Stimulated activated CD8-positive, alpha-beta memory T cell treated with anti-CD3 and anti-CD28 coated beads, Interleukin-4, amount 100 ng/mL, for 4 hours (primary cell): ENCODE results near the gene WHAMM.
A peak's percentile ranks its signal among the peaks of the same experiment; 100 is the strongest.
"Not testable (repeated sequence)": the region's sequence is repeated elsewhere in the genome, so short reads cannot be mapped to it uniquely, and the experiment has no call there.

Experiments used
- DNase-seq, 2 donors: peaks; one replicate each; pipeline ENCODE4 v3.0.0-alpha.2; 2020; ENCODE audit warnings: low read depth in 2 of 2, low spot score in 1 of 2

Gene WHAMM, protein sequence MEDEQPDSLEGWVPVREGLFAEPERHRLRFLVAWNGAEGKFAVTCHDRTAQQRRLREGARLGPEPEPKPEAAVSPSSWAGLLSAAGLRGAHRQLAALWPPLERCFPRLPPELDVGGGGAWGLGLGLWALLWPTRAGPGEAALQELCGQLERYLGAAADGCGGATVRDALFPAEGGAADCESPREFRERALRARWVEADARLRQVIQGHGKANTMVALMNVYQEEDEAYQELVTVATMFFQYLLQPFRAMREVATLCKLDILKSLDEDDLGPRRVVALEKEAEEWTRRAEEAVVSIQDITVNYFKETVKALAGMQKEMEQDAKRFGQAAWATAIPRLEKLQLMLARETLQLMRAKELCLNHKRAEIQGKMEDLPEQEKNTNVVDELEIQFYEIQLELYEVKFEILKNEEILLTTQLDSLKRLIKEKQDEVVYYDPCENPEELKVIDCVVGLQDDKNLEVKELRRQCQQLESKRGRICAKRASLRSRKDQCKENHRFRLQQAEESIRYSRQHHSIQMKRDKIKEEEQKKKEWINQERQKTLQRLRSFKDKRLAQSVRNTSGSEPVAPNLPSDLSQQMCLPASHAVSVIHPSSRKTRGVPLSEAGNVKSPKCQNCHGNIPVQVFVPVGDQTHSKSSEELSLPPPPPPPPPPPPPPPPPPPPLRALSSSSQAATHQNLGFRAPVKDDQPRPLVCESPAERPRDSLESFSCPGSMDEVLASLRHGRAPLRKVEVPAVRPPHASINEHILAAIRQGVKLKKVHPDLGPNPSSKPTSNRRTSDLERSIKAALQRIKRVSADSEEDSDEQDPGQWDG

DNA sequence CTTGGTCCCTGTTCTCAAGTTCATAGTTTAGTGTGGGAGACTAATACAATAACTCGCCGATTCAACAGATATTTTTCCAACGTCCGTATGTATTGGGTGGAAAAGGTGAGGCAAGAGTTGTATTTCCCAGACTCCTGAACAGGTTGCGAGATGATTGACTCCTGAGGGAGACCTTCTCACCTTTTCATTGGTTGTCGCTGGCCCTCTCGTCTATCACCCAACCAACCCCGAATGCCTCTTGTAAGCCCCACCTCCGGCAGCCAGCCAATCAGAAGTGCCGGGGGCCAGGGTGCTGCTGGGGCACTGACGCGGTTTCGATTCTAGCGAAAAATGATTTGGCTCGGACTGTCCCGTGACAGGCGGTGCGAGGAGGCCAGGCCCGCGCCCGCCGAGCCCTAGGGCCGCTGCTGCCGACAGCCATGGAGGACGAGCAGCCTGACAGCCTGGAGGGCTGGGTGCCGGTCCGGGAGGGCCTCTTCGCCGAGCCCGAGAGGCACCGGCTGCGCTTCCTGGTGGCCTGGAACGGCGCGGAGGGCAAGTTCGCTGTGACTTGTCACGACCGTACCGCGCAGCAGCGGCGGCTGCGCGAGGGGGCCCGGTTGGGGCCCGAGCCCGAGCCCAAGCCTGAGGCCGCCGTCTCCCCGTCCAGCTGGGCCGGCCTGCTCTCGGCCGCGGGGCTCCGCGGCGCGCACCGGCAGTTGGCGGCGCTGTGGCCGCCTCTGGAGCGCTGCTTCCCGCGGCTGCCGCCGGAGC, at the start of gene WHAMM:
Gene WHAMM, plus strand, starts transcription at position 321 of the 753 bp plus-strand sequence. Its CDS starts 99 bp downstream, at position 420.
- DNase-seq, result peak; percentile 90

DNA sequence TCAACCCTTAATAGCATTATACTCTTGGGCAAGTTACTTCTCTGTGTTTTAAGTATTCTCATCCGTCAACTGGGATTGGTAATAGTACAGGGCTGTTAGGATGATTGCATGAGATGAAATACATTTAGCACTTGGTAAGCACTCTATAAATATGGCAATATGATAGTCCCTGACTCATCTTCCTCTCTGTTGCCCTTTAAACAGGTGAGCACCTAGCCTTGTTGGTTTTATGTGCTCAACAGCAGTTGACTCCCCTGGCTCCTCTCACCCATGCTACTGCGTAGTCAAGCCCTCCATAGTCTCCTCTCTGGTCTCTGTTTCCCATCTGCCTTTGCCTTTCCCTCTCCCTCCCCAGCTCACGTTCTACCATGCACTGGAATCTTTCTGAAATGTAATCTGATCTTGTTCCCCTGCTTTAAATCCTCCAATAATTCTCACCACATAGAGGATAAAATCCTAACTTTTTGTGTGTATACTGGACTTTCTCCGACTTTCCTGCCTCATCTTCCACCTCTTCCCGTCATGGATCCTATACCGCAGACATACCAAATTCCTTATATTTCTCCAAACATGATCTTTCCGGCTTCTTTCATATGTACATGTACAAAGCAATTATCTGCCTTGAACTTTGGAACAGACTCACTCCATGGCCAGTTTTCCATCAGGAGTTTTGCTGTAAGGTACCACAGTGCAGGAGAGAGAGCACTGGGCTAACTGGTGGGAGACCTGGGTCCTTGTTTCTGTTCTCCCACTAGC, 45.9 kb upstream of the WHAMM start:
- DNase-seq, result no peak

DNA sequence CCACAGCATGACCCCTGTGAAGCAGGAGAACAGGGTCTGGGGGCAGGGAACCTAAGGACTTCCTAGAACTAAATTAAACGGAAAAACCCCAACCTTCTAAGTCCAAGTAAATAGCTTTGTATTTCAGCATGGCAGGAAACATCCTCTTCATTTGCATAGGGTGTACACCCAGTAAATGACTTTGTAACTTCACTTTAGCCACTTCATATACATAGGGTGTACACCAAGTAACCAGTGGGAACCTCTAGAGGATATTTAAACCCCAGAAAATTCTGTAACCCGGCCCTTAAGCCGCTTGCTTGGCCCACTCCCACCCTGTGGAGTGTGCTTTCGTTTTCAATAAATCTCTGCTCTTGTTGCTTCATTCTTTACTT, 45.3 kb upstream of the WHAMM start:
- DNase-seq, result no peak

DNA sequence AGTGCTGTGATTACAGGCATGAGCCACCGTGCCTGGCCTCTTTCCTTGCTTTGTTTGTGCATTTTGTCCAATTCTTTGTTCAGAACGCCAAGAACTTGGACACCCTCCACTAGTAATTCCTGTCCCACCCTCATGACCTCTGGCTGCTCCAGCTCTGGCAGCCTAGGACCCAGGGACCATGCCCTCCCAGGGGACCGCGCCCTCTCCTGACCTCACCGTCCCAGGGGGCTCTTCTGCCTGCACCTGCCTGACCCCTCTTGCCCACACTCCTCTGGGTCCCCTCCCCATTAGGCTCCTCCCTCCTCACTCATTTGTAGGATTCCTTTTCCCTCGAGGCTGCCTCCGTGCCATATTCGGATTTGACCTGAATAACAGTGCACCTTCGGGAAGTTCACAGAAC, 44.7 kb upstream of the WHAMM start:
- no peak for DNase-seq

DNA sequence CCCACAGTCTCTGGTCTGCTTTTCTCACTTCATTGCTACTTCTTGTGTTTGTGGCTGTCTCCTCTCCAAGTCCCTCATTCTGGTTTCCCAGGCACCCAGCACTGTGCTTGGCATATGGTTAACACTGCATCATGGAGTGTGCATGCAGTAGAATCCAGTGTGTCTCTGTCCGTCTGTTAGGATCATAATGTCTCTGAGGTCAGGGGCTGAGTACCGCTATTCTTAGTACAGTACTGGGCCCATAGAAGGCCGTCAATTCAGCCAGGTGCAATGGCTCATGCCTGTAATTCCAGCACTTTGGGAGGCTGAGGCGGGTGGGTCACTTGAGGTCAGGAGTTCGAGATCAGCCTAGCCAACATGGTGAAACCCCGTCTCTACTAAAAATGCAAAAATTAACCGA, 43.2 kb upstream of the WHAMM start:
- not testable (repeated sequence) for DNase-seq

DNA sequence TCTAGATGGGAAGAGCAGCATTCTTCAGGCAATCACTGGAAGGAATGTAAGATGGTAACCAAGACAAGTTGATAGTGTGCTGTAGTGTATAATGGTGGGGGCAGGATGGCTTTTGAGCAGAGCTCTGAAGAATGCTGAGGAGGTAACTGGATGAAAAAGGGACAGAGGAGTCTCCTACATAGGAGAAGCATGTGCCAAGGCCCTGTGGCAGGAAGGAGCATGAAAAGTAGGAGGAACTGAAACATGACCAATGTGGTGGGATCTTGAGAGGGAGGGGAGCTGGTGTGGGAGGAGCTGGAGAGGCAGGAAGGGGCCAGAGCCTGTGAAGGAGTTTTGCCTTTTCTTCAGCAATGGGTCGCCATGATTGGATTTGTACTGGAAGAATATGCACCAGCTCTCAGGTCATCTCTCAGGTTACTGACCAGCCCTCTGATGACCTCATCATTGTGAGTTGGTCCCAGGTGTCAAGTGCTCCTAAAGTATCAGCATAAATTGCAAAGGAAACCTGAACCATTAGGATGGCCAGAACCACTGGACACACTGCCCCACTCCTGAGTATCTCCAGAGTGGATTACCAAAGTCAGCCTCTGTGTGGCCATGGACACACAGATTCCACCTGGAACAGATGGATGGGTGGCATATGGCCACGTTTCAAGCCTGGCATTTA, 42.1 kb upstream of the WHAMM start:
- DNase-seq, result no peak

DNA sequence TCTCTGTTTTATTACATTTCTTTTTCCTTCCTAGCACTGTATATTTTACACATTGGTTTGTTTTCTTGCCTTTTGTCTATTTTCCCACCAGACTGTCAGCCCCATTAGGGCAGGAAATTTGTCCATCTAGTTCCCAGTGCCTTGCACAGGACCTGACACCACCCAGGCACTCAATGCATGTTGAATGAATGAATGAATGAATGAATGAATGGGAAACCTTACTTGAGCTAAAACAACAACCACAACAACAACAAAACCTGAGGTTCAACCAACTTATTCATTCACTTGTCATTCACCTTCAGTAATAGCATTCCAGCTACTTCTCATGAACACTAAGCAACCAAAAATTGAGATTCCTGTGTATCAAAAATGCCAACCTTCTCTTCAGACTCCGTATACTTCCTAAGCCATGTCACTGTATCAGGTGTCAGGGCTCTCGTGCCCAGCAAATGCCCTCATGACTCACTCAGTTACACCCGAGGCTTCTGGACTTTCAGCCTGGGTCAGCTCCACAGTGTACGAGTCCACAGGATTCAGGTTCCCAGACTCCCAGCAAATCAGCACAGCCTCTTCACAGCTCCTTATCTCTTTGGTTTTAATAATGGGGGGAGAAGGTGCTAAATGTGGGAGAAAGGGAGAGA, 40.9 kb upstream of the WHAMM start:
- no peak for DNase-seq

DNA sequence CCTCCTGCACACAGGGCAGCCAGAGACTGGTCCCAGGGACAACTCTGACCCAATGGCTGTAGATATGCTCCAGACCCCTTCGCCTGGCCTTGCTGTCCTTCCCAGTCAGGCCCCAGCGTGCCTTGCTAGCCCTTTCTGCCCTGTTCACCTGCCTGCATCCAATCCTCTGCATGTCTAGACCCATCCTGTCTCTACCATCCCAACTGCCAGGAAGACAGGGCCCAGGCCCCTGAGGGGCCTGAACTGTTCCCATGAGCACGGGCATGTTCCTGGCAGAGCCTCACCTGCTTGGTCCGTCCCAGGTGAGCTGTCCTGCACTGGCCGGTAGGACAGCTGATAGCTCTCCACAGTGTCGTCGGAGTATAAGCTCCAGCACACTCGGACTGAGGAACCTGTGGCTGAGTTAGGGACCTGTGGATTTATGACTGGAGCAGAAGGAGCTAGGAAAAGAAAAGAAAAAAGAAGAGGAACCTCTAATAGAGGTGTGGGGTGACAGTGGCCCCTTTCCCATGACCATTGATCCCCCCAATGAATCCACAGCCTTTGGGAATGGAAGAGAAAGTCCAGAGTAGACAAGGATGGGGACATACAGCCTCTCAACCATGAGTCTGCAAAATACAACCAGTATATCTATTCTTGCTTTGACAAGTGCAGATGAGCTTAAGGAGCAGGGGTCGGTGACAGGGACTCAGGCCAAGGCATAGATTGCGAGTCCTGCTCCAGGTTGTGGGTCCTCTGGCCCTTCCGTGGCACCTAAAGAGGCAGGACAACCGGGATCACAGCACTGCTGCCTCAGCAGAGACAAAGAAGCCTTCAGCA, 37.4 kb upstream of the WHAMM start:
- DNase-seq, result no peak

DNA sequence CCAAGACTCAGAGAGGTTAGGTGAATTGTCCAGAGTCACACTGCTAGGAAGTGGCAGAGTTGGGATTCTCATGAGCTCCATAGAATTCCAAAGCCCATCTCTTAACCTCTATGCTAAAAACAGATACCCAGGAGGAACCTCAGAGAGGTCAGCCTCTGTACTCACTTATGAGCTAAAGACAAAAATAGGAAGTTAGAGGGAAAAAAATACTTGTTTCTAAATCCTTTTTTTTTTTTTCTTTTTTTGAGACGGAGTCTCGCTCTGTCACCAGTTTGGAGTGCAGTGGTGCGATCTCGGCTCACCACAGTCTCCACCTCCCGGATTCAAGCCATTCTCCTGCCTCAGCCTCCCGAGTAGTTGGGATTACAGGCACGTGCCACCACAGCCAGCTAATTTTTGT, 34.9 kb upstream of the WHAMM start:
- DNase-seq, result no peak

DNA sequence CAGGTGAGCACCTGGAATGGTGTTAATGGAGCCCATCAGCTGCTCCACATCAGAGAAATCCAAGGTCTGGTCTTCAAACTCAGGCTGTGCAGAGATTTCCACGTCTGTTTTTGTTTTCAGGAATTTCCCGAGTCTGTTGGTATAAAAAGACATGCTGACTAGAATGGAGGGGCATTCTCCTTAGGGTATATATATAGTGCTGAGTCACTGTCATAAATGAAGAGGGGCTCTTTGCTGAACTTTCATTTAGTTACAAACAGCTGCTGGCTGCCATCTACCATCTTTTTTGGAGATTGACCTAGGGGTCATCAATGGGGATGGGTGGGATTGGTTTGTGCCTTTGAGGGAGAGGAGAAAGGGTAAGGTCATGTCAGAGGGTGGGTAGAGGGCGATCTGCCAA, 30.7 kb upstream of the WHAMM start:
- no peak for DNase-seq

DNA sequence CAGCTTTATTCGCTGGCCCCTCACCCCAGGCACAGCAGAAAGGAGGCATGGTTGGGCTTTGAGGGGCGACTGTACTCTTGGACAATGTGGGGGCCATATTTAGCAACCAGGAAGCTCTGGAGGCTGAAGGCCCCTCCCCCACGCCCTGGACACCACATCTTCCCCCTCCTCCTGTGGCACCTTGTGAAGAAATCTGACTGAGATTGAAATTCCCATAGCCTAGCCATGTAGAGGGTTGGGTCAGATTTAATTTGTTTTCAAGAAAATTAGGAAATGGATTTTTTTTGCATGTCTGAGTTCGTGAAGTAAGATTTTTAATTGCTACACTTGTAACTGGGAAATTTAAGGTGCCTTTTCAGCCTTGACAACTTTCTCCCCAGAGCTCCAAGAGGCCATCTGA, 28.1 kb upstream of the WHAMM start:
- DNase-seq, result no peak

DNA sequence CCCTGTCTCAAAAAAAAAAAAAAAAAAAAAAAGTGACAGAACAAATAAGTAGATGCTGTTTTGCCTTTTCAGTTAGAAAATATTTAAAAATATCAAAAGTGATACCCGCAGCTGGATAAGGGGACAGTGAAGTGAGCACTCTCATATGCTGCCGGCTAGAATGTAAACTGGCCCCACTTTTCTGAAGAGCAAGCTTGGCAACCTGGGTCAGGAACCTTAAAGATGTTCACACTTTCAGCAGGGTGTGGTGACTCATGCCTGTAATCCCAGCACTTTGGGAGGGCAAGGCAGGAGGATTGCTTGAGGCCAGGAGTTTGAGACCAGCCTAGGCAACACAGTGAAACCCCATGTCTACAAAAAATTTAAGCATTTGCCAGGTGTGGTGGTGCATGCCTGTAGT, 20.9 kb upstream of the WHAMM start:
- DNase-seq, result no peak

DNA sequence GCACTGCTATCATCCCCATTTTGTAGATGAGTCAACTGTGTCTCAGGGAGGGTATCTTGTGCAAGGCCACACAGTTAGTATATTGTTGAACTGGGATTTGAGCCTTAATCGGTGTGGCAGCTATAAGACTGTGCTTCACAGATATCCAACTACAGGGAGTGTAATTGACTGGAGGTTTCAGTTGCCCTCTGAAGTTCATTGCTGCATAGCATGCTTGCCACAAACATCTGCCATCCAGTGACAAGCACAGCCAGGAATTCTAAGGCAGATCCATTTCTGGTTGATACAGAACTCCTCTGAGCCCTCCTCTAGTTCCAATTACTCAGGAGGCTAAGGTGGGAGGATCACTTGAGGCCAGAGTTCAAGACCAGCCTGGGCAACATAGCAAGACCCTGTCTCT, 19.9 kb upstream of the WHAMM start:
- DNase-seq, result no peak

DNA sequence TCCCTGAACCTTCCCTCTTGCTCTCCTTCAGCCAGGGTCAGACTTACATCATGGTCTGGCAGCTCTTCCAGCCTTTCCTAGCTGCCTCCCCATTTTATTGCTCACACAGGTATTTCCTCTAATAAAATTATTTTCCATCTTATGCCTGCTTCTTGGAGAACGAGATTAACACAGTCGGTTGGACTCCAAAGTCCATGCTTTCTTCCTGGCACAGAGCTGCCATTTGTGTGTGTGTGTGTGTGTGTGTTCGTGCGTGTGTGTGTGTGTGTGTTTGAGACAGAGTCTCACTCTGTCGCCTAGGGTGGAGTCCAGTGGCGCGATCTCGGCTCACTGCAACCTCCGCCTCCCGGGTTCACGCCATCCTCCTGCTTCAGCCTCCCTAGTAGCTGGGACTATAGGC, 19.1 kb upstream of the WHAMM start:
- no peak for DNase-seq

DNA sequence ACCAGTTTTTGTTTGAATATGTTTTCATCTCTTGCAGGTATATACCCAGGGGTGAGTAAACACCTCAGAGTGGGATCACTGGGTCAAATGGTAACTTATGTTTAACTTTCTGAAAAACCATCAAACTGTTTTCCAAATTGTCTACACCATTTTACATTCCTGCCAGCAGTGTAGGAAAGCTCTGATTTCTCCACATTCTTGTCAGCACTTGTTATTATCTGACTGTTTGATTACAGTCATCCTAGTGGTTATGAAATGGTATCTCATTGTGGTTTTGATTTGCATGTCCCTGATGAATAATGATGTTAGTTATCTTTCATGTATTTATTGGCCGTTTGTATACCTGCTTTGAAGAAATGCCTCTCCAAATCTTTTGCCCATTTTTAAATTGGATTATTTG, 17.4 kb upstream of the WHAMM start:
- DNase-seq, result no peak

DNA sequence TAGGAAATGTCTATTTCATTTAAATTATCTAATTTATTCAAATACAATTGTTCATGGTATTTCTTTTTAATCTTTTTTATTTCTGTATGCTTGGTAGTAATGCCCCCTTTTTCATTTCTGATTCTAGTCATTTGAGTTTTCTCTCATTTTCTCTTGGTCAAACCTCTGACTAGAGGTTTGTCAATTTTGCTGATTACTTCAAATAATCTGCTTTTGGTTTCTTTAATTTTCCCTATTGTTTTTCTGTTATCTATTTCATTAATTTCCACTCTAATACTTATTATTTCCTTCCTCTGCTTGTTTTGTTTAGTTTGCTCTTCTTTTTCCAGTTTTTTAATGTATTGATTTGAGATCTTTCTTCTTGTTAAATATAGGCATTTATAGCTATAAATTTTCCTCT, 15.7 kb upstream of the WHAMM start:
- no peak for DNase-seq

DNA sequence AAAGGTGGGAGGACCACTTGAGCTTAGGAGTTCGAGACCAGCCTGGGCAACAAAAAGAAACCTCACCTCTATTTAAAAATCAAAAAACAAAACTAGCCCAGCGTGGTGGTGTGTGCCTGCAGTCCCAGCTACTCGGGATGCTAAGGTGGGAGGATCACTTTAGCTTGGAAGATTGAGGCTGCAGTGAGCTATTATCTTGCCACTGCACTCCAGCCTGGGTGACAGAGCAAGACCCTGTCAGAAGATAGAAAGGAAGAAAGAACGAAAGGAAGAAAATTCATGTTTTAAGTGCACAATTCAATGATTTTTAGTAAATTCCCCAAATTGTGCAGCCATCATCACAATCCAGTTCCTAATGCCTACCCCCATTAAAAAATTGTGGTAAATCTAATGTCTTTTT, 11.3 kb upstream of the WHAMM start:
- DNase-seq, result no peak

DNA sequence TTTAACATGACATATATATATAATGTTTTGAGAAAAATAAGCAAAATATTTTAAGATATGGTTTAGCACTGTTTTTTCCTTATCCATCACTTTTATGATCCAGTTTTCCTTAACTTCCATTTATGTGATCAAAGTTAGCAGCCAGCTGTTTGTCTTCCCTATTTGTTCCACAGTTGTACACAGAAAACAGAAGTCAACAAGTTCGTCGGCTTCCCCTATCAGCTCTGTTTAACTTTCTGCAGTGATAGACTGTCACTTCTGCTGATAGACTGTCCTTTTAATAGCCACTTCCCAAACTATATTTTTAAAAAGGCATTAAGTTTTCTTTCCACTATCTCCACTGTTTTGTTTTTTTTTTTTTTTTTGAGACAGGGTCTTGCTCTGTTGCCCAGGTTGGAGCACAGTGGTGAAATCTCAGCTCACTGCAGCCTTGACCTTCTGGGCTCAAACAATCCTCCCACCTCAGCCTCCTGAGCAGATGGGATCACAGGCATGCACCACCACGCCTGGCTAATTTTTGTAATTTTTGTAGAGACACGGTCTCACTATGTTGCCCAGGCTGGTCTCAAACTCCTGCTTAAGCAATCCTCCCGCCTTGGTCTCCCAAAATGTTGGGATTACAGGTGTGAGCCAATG, 10.8 kb upstream of the WHAMM start:
- DNase-seq, result no peak
